Measurements from ENCODE around the gene CST11. TPM values are rescaled to one million over a fixed set of nuclear protein-coding genes. Genes with fewer than 3 reads are reported as not detected.

Gene CST11
- total RNA-seq: not detected
- polyA plus RNA-seq: not detected
- 0 reads per million in 6 experiments for total RNA-seq

- no peak for DNase-seq
- Mint-ChIP-seq H3K4me1 (peaks cover 14 to 34% (median 20%) of the 10 kb centered on the region in 4 donors), H3K4me3 (no peak within 1 kb of the TSS), H3K36me3 (no peaks in the 10 kb centered on the region), H3K27ac (peak within 1 kb of the TSS in 2 of 10 donors; percentile 37 to 45), H3K9me3 (no peaks in the 10 kb centered on the region), H3K27me3 (no peaks in the 10 kb centered on the region)
- no peak for ATAC-seq
- POLR2A ChIA-PET: no interaction called here
Observed at GRCh38 chr20:23452776-23453175, at the start of gene CST11. CST11 (minus strand) TSS chr20:23452876; CDS start chr20:23452811, 65 bp downstream.

- no peak overlapping the region for H3K27ac Mint-ChIP-seq
- no peak for ATAC-seq
- H3K36me3 Mint-ChIP-seq: peaks cover 0 to under 1% (median 0%) of the 10 kb centered on the region in 3 donors
- H3K27me3 Mint-ChIP-seq: peaks cover 0 to 13% (median 6%) of the 10 kb centered on the region in 5 donors
- peaks cover 0 to 9% (median 4%) of the 10 kb centered on the region in 9 donors for H3K9me3 Mint-ChIP-seq
- no peak for DNase-seq
- POLR2A ChIA-PET: no interaction called here
- no peak overlapping the region for H3K4me3 Mint-ChIP-seq
- H3K4me1 Mint-ChIP-seq: no peaks in the 10 kb centered on the region
Observed at GRCh38 chr20:23501926-23502325, 49.2 kb upstream of the CST11 start.

GRCh38 chr20:23497536-23497935 is 44.9 kb upstream of the CST11 start:
- POLR2A ChIA-PET: no interaction called here
- Mint-ChIP-seq H3K9me3 (peaks cover 0 to 22% (median 13%) of the 10 kb centered on the region in 9 donors), H3K4me1 (no peaks in the 10 kb centered on the region), H3K27ac (no peak overlapping the region), H3K4me3 (no peak overlapping the region), H3K36me3 (peaks cover 0 to 3% (median 0%) of the 10 kb centered on the region in 3 donors), H3K27me3 (peaks cover 0 to 9% (median 6%) of the 10 kb centered on the region in 5 donors)
- DNase-seq (no peak), ATAC-seq (no peak)

- H3K4me1 Mint-ChIP-seq: peaks cover 0 to 3% (median under 1%) of the 10 kb centered on the region in 4 donors
- H3K9me3 Mint-ChIP-seq: peaks cover 0 to 22% (median 13%) of the 10 kb centered on the region in 9 donors
- DNase-seq (no peak), ATAC-seq (no peak)
- H3K4me3 Mint-ChIP-seq: no peak overlapping the region
- peaks cover 0 to 3% (median 0%) of the 10 kb centered on the region in 3 donors for H3K36me3 Mint-ChIP-seq
- POLR2A ChIA-PET: no interaction called here
- no peaks in the 10 kb centered on the region for H3K27me3 Mint-ChIP-seq
- H3K27ac Mint-ChIP-seq: no peak overlapping the region
Observed at GRCh38 chr20:23493172-23493772, 40.6 kb upstream of the CST11 start.

- Mint-ChIP-seq H3K4me3 (no peak overlapping the region), H3K9me3 (peaks cover 0 to 19% (median 7%) of the 10 kb centered on the region in 9 donors), H3K36me3 (peaks cover 0 to 3% (median 0%) of the 10 kb centered on the region in 3 donors), H3K27me3 (no peaks in the 10 kb centered on the region), H3K4me1 (peaks cover 0 to 3% (median under 1%) of the 10 kb centered on the region in 4 donors), H3K27ac (no peak overlapping the region)
- POLR2A ChIA-PET: no interaction called here
- ATAC-seq (no peak), DNase-seq (no peak)
Observed at GRCh38 chr20:23492292-23492691, 39.6 kb upstream of the CST11 start.

- POLR2A ChIA-PET: no interaction called here
- no peaks in the 10 kb centered on the region for H3K36me3 Mint-ChIP-seq
- peaks cover 0 to 3% (median under 1%) of the 10 kb centered on the region in 4 donors for H3K4me1 Mint-ChIP-seq
- ATAC-seq (no peak), DNase-seq (no peak)
- peak within 1 kb of the TSS in 1 of 10 donors; percentile 35 for H3K27ac Mint-ChIP-seq
- H3K4me3 Mint-ChIP-seq: no peak within 1 kb of the TSS
- H3K9me3 Mint-ChIP-seq: peaks cover 0 to 4% (median under 1%) of the 10 kb centered on the region in 9 donors
- H3K27me3 Mint-ChIP-seq: no peaks in the 10 kb centered on the region
Observed at GRCh38 chr20:23490817-23491216, 38.1 kb upstream of the CST11 start, which contains the start of gene CST8. CST8 (plus strand) TSS chr20:23491117; CDS start chr20:23491668, 551 bp downstream.

- no peak for DNase-seq
- H3K27me3 Mint-ChIP-seq: peaks cover 0 to 6% (median 0%) of the 10 kb centered on the region in 5 donors
- no peak overlapping the region for H3K4me3 Mint-ChIP-seq
- ATAC-seq: no peak
- H3K36me3 Mint-ChIP-seq: no peaks in the 10 kb centered on the region
- H3K27ac Mint-ChIP-seq: no peak overlapping the region
- POLR2A ChIA-PET: no interaction called here
- no peaks in the 10 kb centered on the region for H3K9me3 Mint-ChIP-seq
- H3K4me1 Mint-ChIP-seq: peaks cover 0 to 6% (median 1%) of the 10 kb centered on the region in 4 donors
Observed at GRCh38 chr20:23488996-23489395, 36.3 kb upstream of the CST11 start.

GRCh38 chr20:23488470-23488869 is 35.8 kb upstream of the CST11 start:
- Mint-ChIP-seq H3K9me3 (no peaks in the 10 kb centered on the region), H3K4me1 (peaks cover 0 to 6% (median 1%) of the 10 kb centered on the region in 4 donors), H3K36me3 (no peaks in the 10 kb centered on the region), H3K27ac (no peak overlapping the region), H3K4me3 (no peak overlapping the region), H3K27me3 (peaks cover 0 to 7% (median 0%) of the 10 kb centered on the region in 5 donors)
- no peak for DNase-seq
- POLR2A ChIA-PET: no interaction called here
- no peak for ATAC-seq

- H3K27ac Mint-ChIP-seq: peak overlapping the region in 1 of 10 donors; percentile 8
- H3K36me3 Mint-ChIP-seq: no peaks in the 10 kb centered on the region
- no peak overlapping the region for H3K4me3 Mint-ChIP-seq
- DNase-seq (no peak), ATAC-seq (no peak)
- H3K9me3 Mint-ChIP-seq: no peaks in the 10 kb centered on the region
- peaks cover 0 to 3% (median under 1%) of the 10 kb centered on the region in 4 donors for H3K4me1 Mint-ChIP-seq
- H3K27me3 Mint-ChIP-seq: peaks cover 0 to 12% (median 1%) of the 10 kb centered on the region in 5 donors
- POLR2A ChIA-PET: no interaction called here
Observed at GRCh38 chr20:23484081-23484480, 31.4 kb upstream of the CST11 start.

GRCh38 chr20:23482138-23482537 is 29.5 kb upstream of the CST11 start:
- POLR2A ChIA-PET: no interaction called here
- peaks cover 0 to 3% (median under 1%) of the 10 kb centered on the region in 4 donors for H3K4me1 Mint-ChIP-seq
- H3K4me3 Mint-ChIP-seq: no peak overlapping the region
- no peak overlapping the region for H3K27ac Mint-ChIP-seq
- no peak for DNase-seq
- no peak for ATAC-seq
- H3K9me3 Mint-ChIP-seq: no peaks in the 10 kb centered on the region
- no peaks in the 10 kb centered on the region for H3K36me3 Mint-ChIP-seq
- peaks cover 0 to 12% (median 1%) of the 10 kb centered on the region in 5 donors for H3K27me3 Mint-ChIP-seq

GRCh38 chr20:23479043-23479442 is 26.4 kb upstream of the CST11 start:
- H3K4me1 Mint-ChIP-seq: peaks cover 0 to 1% (median 0%) of the 10 kb centered on the region in 4 donors
- H3K9me3 Mint-ChIP-seq: no peaks in the 10 kb centered on the region
- ATAC-seq: no peak
- POLR2A ChIA-PET: no interaction called here
- DNase-seq: no peak
- H3K27ac Mint-ChIP-seq: peak overlapping the region in 1 of 10 donors; percentile 14
- no peak overlapping the region for H3K4me3 Mint-ChIP-seq
- H3K36me3 Mint-ChIP-seq: no peaks in the 10 kb centered on the region
- peaks cover 0 to 7% (median 1%) of the 10 kb centered on the region in 5 donors for H3K27me3 Mint-ChIP-seq

- no peaks in the 10 kb centered on the region for H3K36me3 Mint-ChIP-seq
- DNase-seq (no peak), ATAC-seq (no peak)
- POLR2A ChIA-PET: no interaction called here
- H3K9me3 Mint-ChIP-seq: no peaks in the 10 kb centered on the region
- H3K27me3 Mint-ChIP-seq: peaks cover 0 to 5% (median under 1%) of the 10 kb centered on the region in 5 donors
- H3K27ac Mint-ChIP-seq: no peak overlapping the region
- H3K4me1 Mint-ChIP-seq: no peaks in the 10 kb centered on the region
- no peak overlapping the region for H3K4me3 Mint-ChIP-seq
Observed at GRCh38 chr20:23477223-23477622, 24.5 kb upstream of the CST11 start.

GRCh38 chr20:23476015-23476754 is 23.5 kb upstream of the CST11 start:
- POLR2A ChIA-PET: no interaction called here
- H3K36me3 Mint-ChIP-seq: no peaks in the 10 kb centered on the region
- H3K4me3 Mint-ChIP-seq: no peak overlapping the region
- no peaks in the 10 kb centered on the region for H3K4me1 Mint-ChIP-seq
- no peak for DNase-seq
- H3K27me3 Mint-ChIP-seq: peaks cover 0 to 5% (median 0%) of the 10 kb centered on the region in 5 donors
- no peaks in the 10 kb centered on the region for H3K9me3 Mint-ChIP-seq
- no peak for ATAC-seq
- H3K27ac Mint-ChIP-seq: no peak overlapping the region
